Karpas-422 (cell line): ENCODE measurements around the gene KAZN. TPM values are rescaled to one million over a fixed set of nuclear protein-coding genes. Genes with fewer than 3 reads are reported as not detected.

Experiments
- DNase-seq: peaks from one replicate; pipeline ENCODE4 v3.0.0-alpha.2; 2015
- H2AFZ ChIP-seq: fragments of 200-600 bp; sonication (generic); 2 replicates; pipeline ENCODE4 v1.6.1; 2014; ENCODE audit warnings: antibody characterized with exemption, low read length, mixed read lengths
- H3K27ac ChIP-seq: fragments of 200-600 bp; sonication (generic); 2 replicates; pipeline ENCODE4 v1.5.1; 2014; ENCODE audit warnings: mild to moderate bottlenecking, low read length, moderate library complexity
- H3K27me3 ChIP-seq: fragments of 200-600 bp; sonication (generic); 2 replicates; pipeline ENCODE4 v1.6.1; 2014; ENCODE audit warnings: low read length, mixed read lengths
- H3K36me3 ChIP-seq: fragments of 200-600 bp; sonication (generic); 2 replicates; pipeline ENCODE4 v1.6.1; 2014; ENCODE audit warnings: low read length, mixed read lengths; ENCODE audit not compliant: insufficient read depth
- H3K4me1 ChIP-seq: fragments of 200-600 bp; sonication (generic); 2 replicates; pipeline ENCODE4 v1.6.1; 2014; ENCODE audit warnings: mild to moderate bottlenecking, low read length, mixed read lengths
- H3K4me2 ChIP-seq: fragments of 200-600 bp; sonication (generic); 2 replicates; pipeline ENCODE4 v1.6.1; 2014; ENCODE audit warnings: low read length, low read depth, mild to moderate bottlenecking; ENCODE audit not compliant: poor library complexity, severe bottlenecking
- H3K4me3 ChIP-seq: fragments of 200-600 bp; sonication (generic); 2 replicates; pipeline ENCODE4 v1.5.1; 2014; ENCODE audit warnings: mild to moderate bottlenecking, antibody characterized with exemption, low read length, mixed read lengths
- H3K79me2 ChIP-seq: fragments of 200-600 bp; sonication (generic); 2 replicates; pipeline ENCODE4 v1.6.1; 2014; ENCODE audit warnings: mild to moderate bottlenecking, low read length, mixed read lengths
- H3K9ac ChIP-seq: fragments of 200-600 bp; sonication (generic); 2 replicates; pipeline ENCODE4 v1.6.0; 2014; ENCODE audit warnings: low read length
- H3K9me2 ChIP-seq: fragments of 200-600 bp; sonication (generic), shearing (Covaris generic); replicated peaks from 2 replicates; pipeline ENCODE4 v1.6.0; 2014; ENCODE audit warnings: mild to moderate bottlenecking, low read length, moderate library complexity; ENCODE audit not compliant: insufficient read depth
- H3K9me3 ChIP-seq: fragments of 300-700, 200-600 bp; sonication (generic); 2 replicates; pipeline ENCODE4 v1.6.1; 2014; ENCODE audit warnings: low read length, mixed read lengths
- H4K20me1 ChIP-seq: fragments of 200-600 bp; sonication (generic); 2 replicates; pipeline ENCODE4 v1.6.1; 2014; ENCODE audit warnings: mild to moderate bottlenecking, antibody characterized with exemption, low read length, low read depth; ENCODE audit not compliant: insufficient read depth
- total RNA-seq: library from RNA; depleted of rRNA; stranded (reverse); fragments of >200 nt; shearing (Covaris generic); gene quantifications from 2 replicates; pipeline ENCODE4 v1.2.3, GENCODE V29; 2014; ENCODE audit warnings: low replicate concordance

Gene KAZN
- total RNA-seq, 1 experiment from 2014 or later = not detected

GRCh38 chr1:14888374-14888773 is 289.9 kb downstream of the KAZN start:
- Histone ChIP-seq H3K27ac (no peak overlapping the region), H3K9me2 (no peaks in the 10 kb centered on the region), H3K36me3 (no peaks in the 10 kb centered on the region), H3K4me3 (no peak overlapping the region), H3K79me2 (no peaks in the 10 kb centered on the region), H2AFZ (no peak overlapping the region), H3K4me2 (no peak overlapping the region), H3K9me3 (no peaks in the 10 kb centered on the region), H3K4me1 (no peaks in the 10 kb centered on the region), H4K20me1 (no peaks in the 10 kb centered on the region), H3K27me3 (no peaks in the 10 kb centered on the region), H3K9ac (no peak overlapping the region)
- no peak for DNase-seq

GRCh38 chr1:14889825-14890440 is 291.4 kb downstream of the KAZN start:
- no peaks in the 10 kb centered on the region for H3K4me1 ChIP-seq
- H3K9ac ChIP-seq = no peak overlapping the region
- no peak overlapping the region for H3K27ac ChIP-seq
- no peak overlapping the region for H3K4me3 ChIP-seq
- no peaks in the 10 kb centered on the region for H3K79me2 ChIP-seq
- H2AFZ ChIP-seq = no peak overlapping the region
- no peaks in the 10 kb centered on the region for H4K20me1 ChIP-seq
- no peaks in the 10 kb centered on the region for H3K36me3 ChIP-seq
- H3K27me3 ChIP-seq = no peaks in the 10 kb centered on the region
- H3K9me2 ChIP-seq = no peaks in the 10 kb centered on the region
- H3K9me3 ChIP-seq = no peaks in the 10 kb centered on the region
- no peak overlapping the region for H3K4me2 ChIP-seq
- no peak for DNase-seq

- H3K9me2 ChIP-seq = no peaks in the 10 kb centered on the region
- H3K4me1 ChIP-seq = no peaks in the 10 kb centered on the region
- no peaks in the 10 kb centered on the region for H4K20me1 ChIP-seq
- no peak overlapping the region for H3K4me2 ChIP-seq
- H3K27me3 ChIP-seq = no peaks in the 10 kb centered on the region
- no peak overlapping the region for H2AFZ ChIP-seq
- no peak overlapping the region for H3K27ac ChIP-seq
- no peaks in the 10 kb centered on the region for H3K79me2 ChIP-seq
- H3K9me3 ChIP-seq = no peaks in the 10 kb centered on the region
- DNase-seq = no peak
- H3K4me3 ChIP-seq = no peak overlapping the region
- H3K36me3 ChIP-seq = no peaks in the 10 kb centered on the region
- H3K9ac ChIP-seq = no peak overlapping the region
Measured at GRCh38 chr1:14891991-14892390, 293.5 kb downstream of the KAZN start.

- Histone ChIP-seq H3K4me2 (no peak overlapping the region), H3K9me3 (no peaks in the 10 kb centered on the region), H3K9me2 (no peaks in the 10 kb centered on the region), H3K9ac (no peak overlapping the region), H3K36me3 (no peaks in the 10 kb centered on the region), H3K4me1 (no peaks in the 10 kb centered on the region), H3K4me3 (no peak overlapping the region), H3K79me2 (no peaks in the 10 kb centered on the region), H3K27ac (no peak overlapping the region), H3K27me3 (no peaks in the 10 kb centered on the region), H2AFZ (no peak overlapping the region), H4K20me1 (no peaks in the 10 kb centered on the region)
- no peak for DNase-seq
Measured at GRCh38 chr1:14894811-14895560, 296.5 kb downstream of the KAZN start.

DNA sequence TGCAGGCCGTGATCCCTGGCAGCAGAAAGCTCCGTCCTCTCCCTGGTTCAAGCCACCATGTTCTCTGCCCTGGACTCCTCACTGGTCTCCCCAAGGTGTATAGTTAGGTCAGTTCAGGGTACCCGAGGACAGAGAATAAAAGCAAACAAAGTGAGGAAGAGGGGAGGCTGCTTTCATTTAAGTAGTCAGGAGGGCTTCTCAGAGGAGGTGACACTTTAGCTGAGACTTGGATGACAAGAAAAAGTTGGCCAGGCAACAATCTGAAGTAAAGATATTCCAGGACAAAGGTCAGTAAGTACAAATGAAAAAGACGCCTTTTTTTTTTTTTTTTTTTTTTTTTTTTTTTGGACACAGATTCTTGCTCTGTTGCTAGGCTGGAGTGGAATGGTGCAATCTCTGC is 297.2 kb downstream of the KAZN start:
- Histone ChIP-seq H3K27me3 (no peaks in the 10 kb centered on the region), H3K9ac (no peak overlapping the region), H3K9me3 (no peaks in the 10 kb centered on the region), H4K20me1 (no peaks in the 10 kb centered on the region), H3K36me3 (no peaks in the 10 kb centered on the region), H3K9me2 (no peaks in the 10 kb centered on the region), H2AFZ (no peak overlapping the region), H3K79me2 (no peaks in the 10 kb centered on the region), H3K4me1 (no peaks in the 10 kb centered on the region), H3K4me2 (no peak overlapping the region), H3K27ac (no peak overlapping the region), H3K4me3 (no peak overlapping the region)
- no peak for DNase-seq

- Histone ChIP-seq H3K36me3 (no peaks in the 10 kb centered on the region), H3K27me3 (no peaks in the 10 kb centered on the region), H3K9ac (no peak overlapping the region), H3K79me2 (no peaks in the 10 kb centered on the region), H3K27ac (no peak overlapping the region), H2AFZ (no peak overlapping the region), H3K9me3 (no peaks in the 10 kb centered on the region), H3K4me3 (no peak overlapping the region), H3K9me2 (no peaks in the 10 kb centered on the region), H4K20me1 (no peaks in the 10 kb centered on the region), H3K4me2 (no peak overlapping the region), H3K4me1 (no peaks in the 10 kb centered on the region)
- DNase-seq = no peak
Measured at GRCh38 chr1:14896381-14897079, 298.0 kb downstream of the KAZN start.

GRCh38 chr1:14897080-14897449 is 298.6 kb downstream of the KAZN start:
- Histone ChIP-seq H3K27ac (no peak overlapping the region), H3K27me3 (no peaks in the 10 kb centered on the region), H4K20me1 (no peaks in the 10 kb centered on the region), H3K9me3 (no peaks in the 10 kb centered on the region), H3K9me2 (no peaks in the 10 kb centered on the region), H3K4me2 (no peak overlapping the region), H3K36me3 (no peaks in the 10 kb centered on the region), H2AFZ (no peak overlapping the region), H3K4me1 (no peaks in the 10 kb centered on the region), H3K79me2 (no peaks in the 10 kb centered on the region), H3K4me3 (no peak overlapping the region), H3K9ac (no peak overlapping the region)
- peak; percentile 70 for DNase-seq

DNA sequence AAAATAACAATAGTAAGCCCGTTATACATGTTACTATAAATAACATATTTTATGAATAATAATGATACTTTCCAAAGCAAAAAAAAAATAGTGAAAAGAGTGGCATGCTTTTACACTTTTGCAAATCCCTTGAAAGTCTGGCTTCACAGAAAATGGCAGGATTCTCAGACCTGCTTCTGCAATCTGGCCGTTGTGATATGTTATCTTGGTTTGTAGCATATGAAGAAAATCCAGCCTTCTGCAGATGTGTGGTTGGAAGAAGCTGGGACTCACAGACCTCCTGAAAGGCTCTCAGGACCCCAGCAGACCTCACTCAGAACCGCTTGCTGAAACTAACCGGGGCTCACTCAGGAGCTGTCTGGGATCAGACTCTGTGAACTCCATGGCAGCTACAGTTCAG is 299.1 kb downstream of the KAZN start:
- H3K4me1 ChIP-seq = no peaks in the 10 kb centered on the region
- no peaks in the 10 kb centered on the region for H3K27me3 ChIP-seq
- no peaks in the 10 kb centered on the region for H4K20me1 ChIP-seq
- no peaks in the 10 kb centered on the region for H3K9me3 ChIP-seq
- no peaks in the 10 kb centered on the region for H3K9me2 ChIP-seq
- H3K4me3 ChIP-seq = no peak overlapping the region
- no peaks in the 10 kb centered on the region for H3K36me3 ChIP-seq
- no peak for DNase-seq
- H3K9ac ChIP-seq = no peak overlapping the region
- H3K27ac ChIP-seq = no peak overlapping the region
- H2AFZ ChIP-seq = no peak overlapping the region
- H3K79me2 ChIP-seq = no peaks in the 10 kb centered on the region
- H3K4me2 ChIP-seq = no peak overlapping the region
